K562 (cell line): ENCODE data around the gene ATL2. TPM values are rescaled to one million over a fixed set of nuclear protein-coding genes. Genes with fewer than 3 reads are reported as not detected.
"Not testable (repeated sequence)": the region's sequence is repeated elsewhere in the genome, so short reads cannot be mapped to it uniquely, and the experiment has no call there.

Experiments
- ATAC-seq: fragments of 200-7000 bp; cut with Tn5 transposase; 3 replicates; pipeline ENCODE4 v1.9.1; 2020; ENCODE audit warnings: moderate library complexity
- BruUV-seq: library from RNA; stranded (reverse); fragments of 400-500 nt; replicated peaks from 2 replicates; lab custom pipeline; 2021; lab: Mats Ljungman, UMichigan
- CTCF ChIA-PET: fragments of 300-600 bp; formaldehyde crosslinking; extraction: SDS; loops from one replicate; lab custom pipeline; 2021; ENCODE audit warnings: low intra/inter-chr PET ratio; lab: Yijun Ruan, JAX
- POLR2A ChIA-PET: fragments of 300-600, 350-650 bp; sonication (Branson Sonifier 250); formaldehyde crosslinking; extraction: SDS; loops from one replicate; lab custom pipeline; 2021; ENCODE audit warnings: antibody characterized with exemption, inconsistent platforms; lab: Yijun Ruan, JAX
- DNase-seq, 4 experiments: peaks; one replicate each; pipeline versions ENCODE4 v3.0.0 to v3.0.0-alpha.2; 2011 to 2018; ENCODE audit warnings: low spot score in 3 of 4, mixed read lengths in 3 of 4; ENCODE audit errors: extremely low read depth in 1 of 4
- FAIRE-seq: peaks from 2 replicates; lab custom pipeline; 2011; peaks lifted over from hg19 to GRCh38; lab: Jason Lieb, UNC
- H2AFZ ChIP-seq: 2 replicates; pipeline ENCODE4 v1.6.0; 2011; ENCODE audit warnings: low read depth, low read length, control low read depth, inconsistent platforms
- H3K27ac ChIP-seq: fragments of 200-600 bp; 3 replicates; pipeline ENCODE4 v1.8.0; 2011; ENCODE audit warnings: low read depth, mild to moderate bottlenecking, control low read depth, inconsistent platforms, low read length, moderate library complexity, mixed read lengths; ENCODE audit errors: extremely low read depth
- H3K27me3 ChIP-seq, 2 experiments: fragments of 300-600 bp in 1 of 2; 2 replicates in 1 of 2; 3 replicates in 1 of 2; pipeline versions ENCODE4 v1.6.0 to v1.8.0; 2011; ENCODE audit warnings: inconsistent platforms in 2 of 2, low read length in 2 of 2, mild to moderate bottlenecking in 1 of 2, mixed read lengths in 1 of 2, moderate library complexity in 1 of 2; ENCODE audit not compliant: control insufficient read depth in 2 of 2, insufficient read depth in 2 of 2
- H3K36me3 ChIP-seq: fragments of 300-600 bp; 3 replicates; pipeline ENCODE4 v1.8.0; 2011; ENCODE audit warnings: mild to moderate bottlenecking, low read length, inconsistent platforms; ENCODE audit not compliant: control insufficient read depth, insufficient read depth
- H3K4me1 ChIP-seq, 2 experiments: fragments of 200-600 bp in 1 of 2; replicated peaks in 1 of 2; 2 replicates in 1 of 2; 3 replicates in 1 of 2; pipeline versions ENCODE4 v1.5.1 to v1.8.0; 2011; ENCODE audit warnings: inconsistent platforms in 2 of 2, low read length in 2 of 2, mild to moderate bottlenecking in 1 of 2, mixed read lengths in 1 of 2, moderate library complexity in 1 of 2; ENCODE audit not compliant: control insufficient read depth in 2 of 2, insufficient read depth in 2 of 2
- H3K4me2 ChIP-seq: 2 replicates; pipeline ENCODE4 v1.6.1; 2011; ENCODE audit warnings: low read length, control low read depth, inconsistent platforms, mixed read lengths; ENCODE audit not compliant: insufficient read depth
- H3K4me3 ChIP-seq: fragments of 200-600 bp; sonication (generic), shearing (Covaris generic); 2 replicates; pipeline ENCODE4 v1.5.1; 2016; ENCODE audit warnings: control low read depth, inconsistent platforms
- H3K79me2 ChIP-seq: fragments of 200-600 bp; 3 replicates; pipeline ENCODE4 v1.8.0; 2011; ENCODE audit warnings: low read length, inconsistent platforms; ENCODE audit not compliant: control insufficient read depth, insufficient read depth
- H3K9ac ChIP-seq, 2 experiments: 2 replicates each; pipeline versions ENCODE4 v1.6.0 to v1.6.1; 2011; ENCODE audit warnings: low read depth in 2 of 2, low read length in 2 of 2, control low read depth in 1 of 2, inconsistent platforms in 1 of 2, mild to moderate bottlenecking in 1 of 2, mixed read lengths in 1 of 2; ENCODE audit not compliant: insufficient read depth in 1 of 2
- H3K9me1 ChIP-seq: one replicate; pipeline ENCODE4 v1.6.0; 2011; ENCODE audit warnings: inconsistent platforms, mild to moderate bottlenecking, low read length, moderate library complexity; ENCODE audit not compliant: control insufficient read depth, insufficient read depth
- H3K9me3 ChIP-seq: replicated peaks from 2 replicates; pipeline ENCODE4 v1.5.1; 2011; ENCODE audit warnings: low read depth, low read length, inconsistent platforms; ENCODE audit not compliant: control insufficient read depth, insufficient read depth
- H4K20me1 ChIP-seq: replicated peaks from 2 replicates; pipeline ENCODE4 v1.6.1; 2011; ENCODE audit warnings: low read length, inconsistent platforms, mixed read lengths; ENCODE audit not compliant: control insufficient read depth, insufficient read depth
- PPARD ChIP-seq: fragments of 250-450 bp; sonication (Bioruptor Pico); IDR thresholded peaks from 2 replicates; pipeline ENCODE4 v1.8.0; 2022; ENCODE audit warnings: inconsistent platforms, mild to moderate bottlenecking, moderate library complexity
- SMAD4 ChIP-seq: fragments of 250-450 bp; sonication (Bioruptor Pico); conservative IDR thresholded peaks from 2 replicates; pipeline ENCODE4 v1.8.0; 2021; ENCODE audit warnings: inconsistent platforms, mild to moderate bottlenecking, moderate library complexity
- SREBF2 ChIP-seq: sonication (generic); formaldehyde crosslinking; IDR thresholded peaks from 2 replicates; pipeline ENCODE4 v1.4.0; 2020; ENCODE audit warnings: mild to moderate bottlenecking, missing genetic modification reagents
- WGBS: fragments of 100-300 bp; shearing (Covaris generic); methylation state at CpG from one replicate; pipeline ENCODE4 v1.1.6; 2016; ENCODE audit warnings: low coverage, mixed read lengths; ENCODE audit not compliant: insufficient coverage; ENCODE audit errors: missing lambda C conversion rate; 5-methylcytosine and 5-hydroxymethylcytosine counted together
- in situ Hi-C: fragments of 300-500 bp; cut with MboI; formaldehyde crosslinking; loops from 4 replicates; pipeline ENCODE4 v1.15.0; 2018; ENCODE audit warnings: inconsistent platforms, mixed read lengths
- intact Hi-C: fragments of 100-400 bp; cut with micrococcal nuclease; formaldehyde crosslinking; loops from 2 replicates; pipeline ENCODE4 v1.14.2; 2022
- polyA plus RNA-seq, 8 experiments: library from polyadenylated mRNA; depleted of rRNA in 4 of 8; stranded (reverse) in 5 of 8; unstranded in 3 of 8; fragments of >200 nt; fragmentation: Nextera tagmentation in 2 of 8; fragmentation: Illumina TruSeq in 1 of 8; extraction: Ambion mirVana in 2 of 8; extraction: Trizol in 1 of 8; gene quantifications; 2 replicates each; pipeline versions ENCODE4 v1.2.1 to v1.2.3, GENCODE V29; 2011 to 2014; ENCODE audit warnings: inconsistent platforms in 1 of 8, missing spikeins in 1 of 8
- total RNA-seq, 7 experiments: library from RNA; depleted of rRNA in 6 of 7; stranded (reverse); fragments of >200 nt in 6 of 7; fragmentation: Illumina TruSeq in 2 of 7; extraction: Trizol in 2 of 7; gene quantifications; 2 replicates each; pipeline versions ENCODE4 v1.2.1 to v1.2.3, GENCODE V29; 2011 to 2021; ENCODE audit warnings: low replicate concordance in 1 of 7
- TF ChIP-seq, protein P1 (sequence below): sonication (generic); formaldehyde crosslinking; IDR thresholded peaks from 2 replicates; pipeline ENCODE4 v1.8.0; 2022; ENCODE audit warnings: missing genetic modification reagents, mild to moderate bottlenecking, moderate library complexity, borderline replicate concordance

The ATL2 gene
- total and polyA plus RNA-seq, 9 of the 15 experiments (the other 6 are each of a cell fraction or from before 2014, with no cell fraction given): 12.0 to 80.8 (median 70.2) TPM

DNA sequence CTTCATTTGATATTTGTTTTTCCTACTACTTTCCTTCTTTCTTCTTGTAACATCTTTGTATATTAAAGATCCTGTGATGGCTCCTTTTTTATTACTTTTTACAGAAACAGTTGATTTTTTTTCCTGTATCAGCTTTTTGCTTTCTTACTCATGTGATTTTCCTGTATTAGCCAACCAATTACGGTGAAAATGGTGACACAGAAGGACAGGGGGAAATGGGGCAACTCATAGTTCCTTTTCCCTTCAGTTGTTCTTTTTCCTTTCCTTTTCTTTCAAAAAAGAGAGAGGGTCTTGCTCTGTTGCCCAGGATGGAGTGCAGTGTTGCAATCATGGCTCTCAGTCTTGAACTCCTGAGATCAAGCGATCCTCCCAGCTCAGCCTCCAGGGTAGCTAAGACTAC lies 117.8 kb downstream of the ATL2 start:
- ATAC-seq: no peak
- no peaks in the 10 kb centered on the region for H4K20me1 ChIP-seq
- no peaks in the 10 kb centered on the region for H3K36me3 ChIP-seq
- no peaks in the 10 kb centered on the region for H3K9me3 ChIP-seq
- BruUV-seq: no TSS peak
- H3K4me3 ChIP-seq: no peak overlapping the region
- H3K79me2 ChIP-seq: no peaks in the 10 kb centered on the region
- no peak overlapping the region for H2AFZ ChIP-seq
- 0% methylated on average over 2 of the region's 2 CpGs for WGBS
- no peaks in the 10 kb centered on the region for H3K4me1 ChIP-seq
- no peak overlapping the region for H3K27ac ChIP-seq
- intact Hi-C loops: no loop called here
- TF ChIP-seq, protein P1, sequence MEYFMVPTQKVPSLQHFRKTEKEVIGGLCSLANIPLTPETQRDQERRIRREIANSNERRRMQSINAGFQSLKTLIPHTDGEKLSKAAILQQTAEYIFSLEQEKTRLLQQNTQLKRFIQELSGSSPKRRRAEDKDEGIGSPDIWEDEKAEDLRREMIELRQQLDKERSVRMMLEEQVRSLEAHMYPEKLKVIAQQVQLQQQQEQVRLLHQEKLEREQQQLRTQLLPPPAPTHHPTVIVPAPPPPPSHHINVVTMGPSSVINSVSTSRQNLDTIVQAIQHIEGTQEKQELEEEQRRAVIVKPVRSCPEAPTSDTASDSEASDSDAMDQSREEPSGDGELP (CRISPR knock-in tag): no peak
- no peak for TF ChIP-seq SMAD4 (CRISPR knock-in tag)
- TF ChIP-seq SREBF2: no peak
- TF ChIP-seq PPARD: no peak
- H3K4me2 ChIP-seq: no peak overlapping the region
- peaks cover 19 to 30% of the 10 kb centered on the region in 2 experiments; a peak in 4 of 5 replicates for H3K27me3 ChIP-seq
- ChIA-PET POLR2A (interaction anchor here (0.8 kb wide), 1 partner anchor 8 kb away, joined by 3 read pairs; no protein-coding TSS in a partner anchor), CTCF (no interaction called here)
- no peak for FAIRE-seq
- DNase-seq: no peak
- H3K9me1 ChIP-seq: no peaks in the 10 kb centered on the region
- H3K9ac ChIP-seq: no peak overlapping the region
- in situ Hi-C loops: loop anchor here (10.0 kb wide), 1 partner anchor 285 kb away; no protein-coding TSS in a partner anchor

DNA sequence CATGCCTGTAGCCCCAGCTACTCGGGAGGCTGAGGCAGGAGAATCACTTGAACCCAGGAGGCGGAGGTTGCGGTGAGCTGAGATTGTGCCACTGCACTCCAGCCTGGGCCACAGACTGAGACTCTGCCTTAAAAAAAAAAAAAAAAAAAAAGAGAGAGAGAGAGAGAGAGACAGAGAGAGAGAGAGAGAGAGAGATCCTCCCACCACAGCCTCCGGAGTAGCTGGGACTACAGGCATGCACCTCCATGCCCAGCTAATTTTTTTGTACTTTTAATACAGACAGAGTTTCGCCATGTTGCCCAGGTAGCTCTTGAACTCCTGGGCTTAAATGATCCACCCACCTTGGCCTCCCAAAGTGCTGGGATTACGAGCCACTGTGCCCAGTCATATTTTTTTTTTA lies 119.4 kb downstream of the ATL2 start:
- intact Hi-C loops, H3K4me3 ChIP-seq, H3K9me3 ChIP-seq, H3K27ac ChIP-seq, POLR2A ChIA-PET, H3K4me1 ChIP-seq, H3K4me2 ChIP-seq, ATAC-seq, CTCF ChIA-PET, H3K9me1 ChIP-seq, H2AFZ ChIP-seq, H3K9ac ChIP-seq, H3K79me2 ChIP-seq, H4K20me1 ChIP-seq, FAIRE-seq, BruUV-seq, H3K36me3 ChIP-seq, DNase-seq: not testable (repeated sequence)
- WGBS: 7% methylated on average over 6 of the region's 6 CpGs
- H3K27me3 ChIP-seq: peaks cover 19 to 31% of the 10 kb centered on the region in 2 experiments; a peak in 4 of 5 replicates
- in situ Hi-C loops: loop anchor here (10.0 kb wide), 1 partner anchor 283 kb away; no protein-coding TSS in a partner anchor
